Ectodermal cell (in vitro differentiated cells): Measurements from ENCODE around the gene MINDY4.

Experiments used
- H3K27ac ChIP-seq: 2 replicates; pipeline ENCODE4 v1.7.0; 2013; ENCODE audit warnings: mild to moderate bottlenecking, low read depth, low read length; ENCODE audit not compliant: insufficient read depth, poor library complexity, severe bottlenecking
- H3K27me3 ChIP-seq: 2 replicates; pipeline ENCODE4 v1.7.0; 2013; ENCODE audit warnings: mild to moderate bottlenecking, low read length; ENCODE audit not compliant: insufficient read depth, control insufficient read depth, poor library complexity, severe bottlenecking
- H3K36me3 ChIP-seq: one replicate; pipeline ENCODE4 v1.7.0; 2013; ENCODE audit warnings: low read length; ENCODE audit not compliant: control insufficient read depth, insufficient read depth
- H3K4me1 ChIP-seq: one replicate; pipeline ENCODE4 v1.7.0; 2013; ENCODE audit warnings: low read length; ENCODE audit not compliant: control insufficient read depth, insufficient read depth
- H3K4me3 ChIP-seq: 2 replicates; pipeline ENCODE4 v1.7.0; 2013; ENCODE audit warnings: low read depth, low read length, control low read depth; ENCODE audit not compliant: insufficient read depth
- H3K9me3 ChIP-seq: 2 replicates; pipeline ENCODE4 v1.7.0; 2013; ENCODE audit warnings: mild to moderate bottlenecking, low read length, moderate library complexity; ENCODE audit not compliant: control insufficient read depth
- WGBS, 2 experiments: methylation state at CpG; one replicate each; pipeline ENCODE4 v1.1.7; 2013; ENCODE audit warnings: missing lambda C conversion rate in 2 of 2; 5-methylcytosine and 5-hydroxymethylcytosine counted together

MINDY4 gene

GRCh38 chr7:30927040-30927439 is 155.8 kb downstream of the MINDY4 start:
- no peak overlapping the region for H3K27ac ChIP-seq
- no peaks in the 10 kb centered on the region for H3K36me3 ChIP-seq
- H3K27me3 ChIP-seq, result no peaks in the 10 kb centered on the region
- H3K9me3 ChIP-seq, result no peaks in the 10 kb centered on the region
- H3K4me1 ChIP-seq, result no peaks in the 10 kb centered on the region
- WGBS, 2 experiments, result 80 to 88% methylated on average over 3 of the region's 3 CpGs
- no peak overlapping the region for H3K4me3 ChIP-seq

- 84 to 88% methylated on average over 3 of the region's 3 CpGs for WGBS, 2 experiments
- Histone ChIP-seq H3K27me3 (no peaks in the 10 kb centered on the region), H3K27ac (no peak overlapping the region), H3K4me3 (no peak overlapping the region), H3K9me3 (no peaks in the 10 kb centered on the region), H3K36me3 (no peaks in the 10 kb centered on the region), H3K4me1 (peaks cover 5% of the 10 kb centered on the region)
These were observed 156.3 kb downstream of the MINDY4 start for GRCh38 chr7:30927559-30927958.

GRCh38 chr7:30928254-30928872 is 157.1 kb downstream of the MINDY4 start:
- no peaks in the 10 kb centered on the region for H3K27me3 ChIP-seq
- 95% methylated on average over 13 of the region's 13 CpGs for WGBS, 2 experiments

GRCh38 chr7:30929686-30930085 is 158.5 kb downstream of the MINDY4 start:
- WGBS, 2 experiments, result 90 to 92% methylated on average over 4 of the region's 4 CpGs
- no peaks in the 10 kb centered on the region for H3K27me3 ChIP-seq

More at GRCh38 chr7:30928254-30928872, 157.1 kb downstream of the MINDY4 start:
- H3K9me3 ChIP-seq, result no peaks in the 10 kb centered on the region
- H3K36me3 ChIP-seq, result no peaks in the 10 kb centered on the region
- no peak overlapping the region for H3K27ac ChIP-seq
- no peak overlapping the region for H3K4me3 ChIP-seq
- H3K4me1 ChIP-seq, result peaks cover 13% of the 10 kb centered on the region

GRCh38 chr7:30930621-30931020 is 159.4 kb downstream of the MINDY4 start:
- Histone ChIP-seq H3K9me3 (no peaks in the 10 kb centered on the region), H3K4me3 (no peak overlapping the region), H3K27me3 (no peaks in the 10 kb centered on the region), H3K4me1 (peaks cover 22% of the 10 kb centered on the region), H3K36me3 (no peaks in the 10 kb centered on the region), H3K27ac (no peak overlapping the region)
- WGBS, 2 experiments, result 85 to 86% methylated on average over 8 of the region's 8 CpGs

More at GRCh38 chr7:30929686-30930085, 158.5 kb downstream of the MINDY4 start:
- no peaks in the 10 kb centered on the region for H3K9me3 ChIP-seq
- no peak overlapping the region for H3K27ac ChIP-seq
- H3K36me3 ChIP-seq, result no peaks in the 10 kb centered on the region
- H3K4me3 ChIP-seq, result no peak overlapping the region
- peaks cover 22% of the 10 kb centered on the region for H3K4me1 ChIP-seq

GRCh38 chr7:30931161-30931928 is 160.1 kb downstream of the MINDY4 start:
- Histone ChIP-seq H3K4me3 (no peak overlapping the region), H3K9me3 (no peaks in the 10 kb centered on the region), H3K4me1 (peaks cover 22% of the 10 kb centered on the region), H3K36me3 (no peaks in the 10 kb centered on the region), H3K27me3 (no peaks in the 10 kb centered on the region), H3K27ac (no peak overlapping the region)
- 94 to 95% methylated on average over 24 of the region's 24 CpGs for WGBS, 2 experiments

- Histone ChIP-seq H3K9me3 (no peaks in the 10 kb centered on the region), H3K27me3 (no peaks in the 10 kb centered on the region), H3K36me3 (no peaks in the 10 kb centered on the region), H3K4me1 (peaks cover 22% of the 10 kb centered on the region), H3K4me3 (no peak overlapping the region), H3K27ac (no peak overlapping the region)
- 94 to 95% methylated on average over 9 of the region's 9 CpGs for WGBS, 2 experiments
These were observed 160.8 kb downstream of the MINDY4 start for GRCh38 chr7:30931929-30932540.

- Histone ChIP-seq H3K9me3 (no peaks in the 10 kb centered on the region), H3K27me3 (no peaks in the 10 kb centered on the region), H3K4me3 (no peak overlapping the region), H3K4me1 (peaks cover 22% of the 10 kb centered on the region), H3K27ac (no peak overlapping the region), H3K36me3 (no peaks in the 10 kb centered on the region)
- WGBS, 2 experiments, result 85 to 89% methylated on average over 6 of the region's 6 CpGs
These were observed 161.3 kb downstream of the MINDY4 start for GRCh38 chr7:30932562-30932961.

- WGBS, 2 experiments, result 55 to 59% methylated on average over 26 of the region's 26 CpGs
- no peaks in the 10 kb centered on the region for H3K36me3 ChIP-seq
These were observed 162.1 kb downstream of the MINDY4 start for GRCh38 chr7:30933124-30933974.

More at GRCh38 chr7:30933124-30933974, 162.1 kb downstream of the MINDY4 start:
- H3K4me3 ChIP-seq, result no peak overlapping the region
- no peaks in the 10 kb centered on the region for H3K27me3 ChIP-seq
- H3K27ac ChIP-seq, result no peak overlapping the region
- H3K9me3 ChIP-seq, result no peaks in the 10 kb centered on the region
- peaks cover 22% of the 10 kb centered on the region for H3K4me1 ChIP-seq
